Measurements from ENCODE around the gene PRELID1. TPM values are rescaled to one million over a fixed set of nuclear protein-coding genes. Genes with fewer than 3 reads are reported as not detected.

Gene PRELID1
- total and polyA plus RNA-seq, 10 donors = 74.5 to 174 (median 128) TPM

DNA sequence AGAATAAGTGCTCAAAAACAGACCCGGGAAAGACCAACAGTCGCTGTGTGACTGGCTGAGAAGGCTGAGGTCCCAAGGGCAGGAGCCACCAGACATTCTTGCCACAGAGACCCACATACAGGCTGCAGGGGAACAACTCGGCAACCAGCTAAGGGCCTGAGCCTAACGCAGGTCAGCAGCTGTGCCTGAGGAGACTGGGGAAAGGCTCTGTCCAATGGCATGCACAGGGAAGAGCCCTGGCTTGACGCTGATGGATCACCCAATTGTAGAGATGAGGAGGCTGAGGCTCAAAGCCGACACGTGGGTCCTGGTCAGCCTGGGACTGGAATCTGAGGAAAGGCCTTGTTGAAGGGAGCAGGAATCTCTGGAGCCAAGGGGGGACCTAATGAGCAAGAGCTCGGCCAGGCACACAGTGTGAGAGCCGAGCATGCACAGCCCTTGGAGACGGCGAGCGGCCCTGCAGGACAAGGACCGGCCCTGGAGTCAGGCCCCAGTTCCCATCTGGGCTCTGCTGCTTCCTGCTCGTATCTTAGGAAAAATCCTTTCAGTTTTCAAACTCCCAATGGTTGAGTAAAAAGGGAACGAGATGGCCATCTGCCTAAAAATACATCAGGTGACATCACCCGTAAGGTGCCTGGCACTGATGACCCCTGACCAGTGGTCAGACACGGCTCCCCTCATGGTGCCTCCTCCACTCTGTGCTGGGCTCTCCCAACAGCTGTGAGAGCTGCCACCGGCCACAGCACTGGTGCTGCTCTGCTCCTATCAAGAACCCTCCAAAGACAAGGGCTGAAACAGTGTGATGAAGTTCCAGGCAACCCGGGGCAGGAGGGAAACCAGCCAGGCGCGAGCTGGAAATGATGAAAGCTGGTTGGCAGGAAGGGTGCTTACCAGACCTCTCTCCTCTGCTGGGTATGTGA lies 31.4 kb downstream of the PRELID1 start:
- Histone ChIP-seq H3K4me1 (peaks cover 0 to 79% (median 32%) of the 10 kb centered on the region in 6 donors), H3K27me3 (replicated peaks in 1 of 7) (no peaks in the 10 kb centered on the region), H3K36me3 (peaks cover 8 to 100% (median 86%) of the 10 kb centered on the region in 6 donors), H3K9me3 (no peaks in the 10 kb centered on the region), H3K4me3 (no peak overlapping the region), H3K27ac (no peak overlapping the region)
- intact Hi-C loops (cut with DNase I; ENCODE audit: low total_unique reads) = no loop called here
- WGBS, 5 donors = 88 to 93% (median 90%) methylated on average over 19 to 21 of the region's 21 CpGs
- DNase-seq = peak; percentile 69
- TF ChIP-seq, protein P1, sequence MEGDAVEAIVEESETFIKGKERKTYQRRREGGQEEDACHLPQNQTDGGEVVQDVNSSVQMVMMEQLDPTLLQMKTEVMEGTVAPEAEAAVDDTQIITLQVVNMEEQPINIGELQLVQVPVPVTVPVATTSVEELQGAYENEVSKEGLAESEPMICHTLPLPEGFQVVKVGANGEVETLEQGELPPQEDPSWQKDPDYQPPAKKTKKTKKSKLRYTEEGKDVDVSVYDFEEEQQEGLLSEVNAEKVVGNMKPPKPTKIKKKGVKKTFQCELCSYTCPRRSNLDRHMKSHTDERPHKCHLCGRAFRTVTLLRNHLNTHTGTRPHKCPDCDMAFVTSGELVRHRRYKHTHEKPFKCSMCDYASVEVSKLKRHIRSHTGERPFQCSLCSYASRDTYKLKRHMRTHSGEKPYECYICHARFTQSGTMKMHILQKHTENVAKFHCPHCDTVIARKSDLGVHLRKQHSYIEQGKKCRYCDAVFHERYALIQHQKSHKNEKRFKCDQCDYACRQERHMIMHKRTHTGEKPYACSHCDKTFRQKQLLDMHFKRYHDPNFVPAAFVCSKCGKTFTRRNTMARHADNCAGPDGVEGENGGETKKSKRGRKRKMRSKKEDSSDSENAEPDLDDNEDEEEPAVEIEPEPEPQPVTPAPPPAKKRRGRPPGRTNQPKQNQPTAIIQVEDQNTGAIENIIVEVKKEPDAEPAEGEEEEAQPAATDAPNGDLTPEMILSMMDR (IDR thresholded peaks at IDR 0.05 in 8 of 11, conservative IDR thresholded peaks at IDR 0.05 in 3 of 11) = no peak
- TF ChIP-seq POLR2AphosphoS5 (IDR thresholded peaks at IDR 0.05) (no peak), POLR2A (IDR thresholded peaks at IDR 0.05) (no peak)

DNA sequence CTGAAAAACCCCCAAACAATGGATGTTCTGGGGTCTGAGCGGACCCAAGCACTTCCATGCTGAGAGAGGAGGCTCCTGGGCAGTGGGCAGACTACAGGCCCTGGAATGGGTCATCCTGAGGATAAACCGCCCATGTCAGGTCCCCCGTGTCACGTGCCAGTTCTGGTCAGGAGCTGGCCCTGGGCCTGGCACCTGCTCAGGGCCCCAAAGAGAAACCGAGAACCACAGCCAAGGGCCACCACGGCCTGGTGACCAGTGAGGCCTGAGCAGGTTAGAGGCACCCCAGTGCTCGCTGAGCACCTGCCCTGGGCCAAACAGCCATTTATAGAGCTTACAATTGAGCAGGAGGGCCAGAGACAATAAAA lies 32.1 kb downstream of the PRELID1 start:
- no peaks in the 10 kb centered on the region for H3K27me3 ChIP-seq (replicated peaks in 1 of 7)
- no peak overlapping the region for H3K27ac ChIP-seq
- TF ChIP-seq POLR2A (IDR thresholded peaks at IDR 0.05) (no peak), POLR2AphosphoS5 (IDR thresholded peaks at IDR 0.05) (no peak)
- TF ChIP-seq, protein P1 (IDR thresholded peaks at IDR 0.05 in 8 of 11, conservative IDR thresholded peaks at IDR 0.05 in 3 of 11) = no peak
- intact Hi-C loops (cut with DNase I; ENCODE audit: low total_unique reads) = no loop called here
- no peak overlapping the region for H3K4me3 ChIP-seq
- 92 to 97% (median 96%) methylated on average over 6 to 7 of the region's 7 CpGs for WGBS, 5 donors
- DNase-seq = peak; percentile 54
- peaks cover 8 to 100% (median 83%) of the 10 kb centered on the region in 6 donors for H3K36me3 ChIP-seq
- H3K4me1 ChIP-seq = peaks cover 0 to 80% (median 33%) of the 10 kb centered on the region in 6 donors
- no peaks in the 10 kb centered on the region for H3K9me3 ChIP-seq

DNA sequence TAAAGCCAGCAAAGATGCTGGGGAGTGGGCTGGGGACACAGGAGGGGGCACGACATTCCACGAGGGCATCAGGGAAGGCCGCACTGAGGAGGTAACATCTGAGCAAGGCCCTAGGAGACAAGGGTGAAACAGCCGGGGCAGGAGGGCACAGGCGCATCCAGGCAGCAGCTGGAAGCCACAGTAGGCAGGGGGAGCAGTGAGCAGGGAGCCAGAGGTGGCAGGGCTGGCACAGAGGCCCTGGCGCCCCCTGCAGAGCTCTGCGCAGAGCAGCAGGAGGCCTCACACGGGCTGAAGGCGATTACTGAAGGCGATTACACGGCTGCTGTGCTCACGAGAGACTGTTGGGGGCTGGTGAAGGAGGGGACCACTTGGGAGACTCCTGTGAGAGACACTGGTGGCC lies 32.5 kb downstream of the PRELID1 start:
- 61 to 71% (median 63%) methylated on average over 12 of the region's 12 CpGs for WGBS, 5 donors
- peak; percentile 78 for DNase-seq
- Histone ChIP-seq H3K36me3 (peaks cover 8 to 100% (median 81%) of the 10 kb centered on the region in 6 donors), H3K4me3 (no peak overlapping the region), H3K4me1 (peaks cover 0 to 77% (median 29%) of the 10 kb centered on the region in 6 donors), H3K27ac (no peak overlapping the region), H3K9me3 (no peaks in the 10 kb centered on the region), H3K27me3 (replicated peaks in 1 of 7) (no peaks in the 10 kb centered on the region)
- TF ChIP-seq POLR2A (IDR thresholded peaks at IDR 0.05) = no peak
- TF ChIP-seq POLR2AphosphoS5 (IDR thresholded peaks at IDR 0.05) = peak in 1 of 3 donors; percentile 62
- TF ChIP-seq, protein P1 (IDR thresholded peaks at IDR 0.05 in 8 of 11, conservative IDR thresholded peaks at IDR 0.05 in 3 of 11) = peak in 4 of 11 experiments; percentile 20 to 47 (median 28)
- intact Hi-C loops (cut with DNase I; ENCODE audit: low total_unique reads) = no loop called here
